Keratinocyte (primary cell): ENCODE data around the gene APOL3.

Experiments
- CTCF ChIP-seq, 3 experiments: IDR thresholded peaks in 1 of 3; conservative IDR thresholded peaks in 1 of 3; optimal IDR thresholded peaks in 1 of 3; 2 replicates in 2 of 3; 3 replicates in 1 of 3; pipeline versions ENCODE3 to v1.5.1; 2011; ENCODE audit warnings: low read length in 3 of 3, mild to moderate bottlenecking in 3 of 3, moderate library complexity in 2 of 3, control low read depth in 1 of 3, inconsistent platforms in 1 of 3; ENCODE audit not compliant: insufficient read depth in 2 of 3; ENCODE audit errors: extremely low read depth in 1 of 3
- EZH2 ChIP-seq: IDR thresholded peaks from one replicate; pipeline ENCODE4 v1.6.1; 2012; ENCODE audit warnings: inconsistent platforms, mild to moderate bottlenecking, low read length, moderate library complexity

DNA sequence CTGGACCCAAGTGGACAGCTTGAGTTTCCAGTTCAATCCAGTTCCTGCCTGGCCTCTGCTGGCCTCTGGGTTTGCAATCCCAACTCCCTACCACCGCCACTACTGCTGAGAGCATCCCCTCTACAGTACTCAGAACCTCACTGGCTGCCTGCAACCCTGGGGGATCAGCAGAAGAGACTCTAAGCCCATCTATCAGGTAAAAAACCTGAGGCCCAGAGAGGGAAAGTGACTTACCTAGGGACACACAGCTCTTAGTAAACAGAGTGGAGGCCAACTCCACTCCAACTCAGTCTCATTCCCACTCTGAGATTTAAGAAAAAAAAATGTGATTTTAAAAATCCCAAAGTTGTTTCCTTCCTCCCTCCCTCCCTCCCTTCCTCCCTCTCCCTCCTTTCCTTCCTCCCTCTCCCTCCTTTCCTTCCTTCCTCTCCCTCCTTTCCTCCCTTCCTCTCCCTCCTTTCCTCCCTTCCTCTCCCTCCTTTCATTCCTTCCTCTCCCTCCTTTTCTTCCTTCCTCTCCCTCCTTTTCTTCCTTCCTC lies 34.5 kb downstream of the APOL3 start:
- no peak for TF ChIP-seq CTCF (optimal IDR thresholded peaks at IDR 0.05 in 1 of 3, IDR thresholded peaks at IDR 0.05 in 1 of 3, conservative IDR thresholded peaks at IDR 0.05 in 1 of 3; ENCODE audit: extremely low read depth in 1 of 3, insufficient read depth in 2 of 3, low read length in 3 of 3)
- TF ChIP-seq EZH2 = no peak
